ENCODE data around the gene TMEM255B. TPM values are rescaled to one million over a fixed set of nuclear protein-coding genes. Genes with fewer than 3 reads are reported as not detected.

The TMEM255B gene
- total RNA-seq, 2 experiments from 2014 or later: 0.63 to 0.91 TPM

GRCh38 chr13:113806104-113806471 lies 47.1 kb downstream of the TMEM255B start:
- DNase-seq: no peak
- ChIA-PET CTCF (no interaction called here), POLR2A (no interaction called here)
- H3K9me3 Mint-ChIP-seq: peaks cover 10% of the 10 kb centered on the region
- peaks cover 3% of the 10 kb centered on the region for H3K36me3 Mint-ChIP-seq (ENCODE audit: low read depth)
- H3K4me3 Mint-ChIP-seq: no peak overlapping the region
- no peaks in the 10 kb centered on the region for H3K4me1 Mint-ChIP-seq
- H3K27me3 Mint-ChIP-seq: no peaks in the 10 kb centered on the region
- H3K27ac Mint-ChIP-seq: no peak overlapping the region

GRCh38 chr13:113806526-113806925 lies 47.5 kb downstream of the TMEM255B start:
- no peak for DNase-seq
- H3K27ac Mint-ChIP-seq: no peak overlapping the region
- no peaks in the 10 kb centered on the region for H3K4me1 Mint-ChIP-seq
- peaks cover 3% of the 10 kb centered on the region for H3K36me3 Mint-ChIP-seq (ENCODE audit: low read depth)
- H3K4me3 Mint-ChIP-seq: no peak overlapping the region
- H3K27me3 Mint-ChIP-seq: no peaks in the 10 kb centered on the region
- POLR2A ChIA-PET: no interaction called here
- CTCF ChIA-PET: no interaction called here
- peaks cover 10% of the 10 kb centered on the region for H3K9me3 Mint-ChIP-seq

DNA sequence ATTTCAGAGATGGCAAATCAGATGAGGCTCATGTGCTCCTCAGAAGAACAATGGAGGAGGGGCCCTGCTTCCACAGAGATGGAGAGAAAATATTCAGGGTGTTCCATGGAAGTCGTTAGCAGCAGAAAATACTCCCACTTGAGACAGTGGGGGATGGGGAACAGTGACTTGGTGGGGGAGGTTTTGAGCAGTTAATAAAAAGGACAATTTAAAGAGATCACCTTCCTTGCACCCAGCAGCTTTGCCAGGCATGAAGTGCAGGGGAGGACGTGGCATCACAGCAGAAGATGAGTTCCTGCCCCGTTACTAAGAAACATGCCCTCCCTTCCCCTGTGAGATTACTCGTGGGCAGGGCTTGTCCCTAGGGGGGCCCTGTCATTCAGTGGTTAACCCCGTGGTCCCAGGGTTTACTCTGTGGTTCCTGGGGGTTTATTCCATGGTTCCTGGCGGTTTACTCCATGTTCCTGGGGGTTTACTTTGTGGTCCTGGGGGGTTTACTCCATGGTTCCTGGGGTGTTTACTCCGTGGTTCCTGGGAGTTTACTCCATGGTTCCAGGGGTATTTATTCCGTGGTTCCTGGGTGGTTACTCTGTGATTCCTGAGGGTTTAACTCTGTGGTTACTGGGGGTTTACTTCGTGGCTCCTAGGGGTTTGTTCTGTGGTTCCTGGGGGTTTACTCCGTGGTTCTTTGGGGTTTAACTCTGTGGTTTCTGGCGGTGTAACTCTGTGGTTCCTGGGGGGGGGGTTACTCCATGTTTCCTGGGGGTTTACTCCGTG lies 49.2 kb downstream of the TMEM255B start:
- CTCF ChIA-PET: no interaction called here
- H3K4me3 Mint-ChIP-seq: no peak overlapping the region
- H3K36me3 Mint-ChIP-seq (ENCODE audit: low read depth): peaks cover 3% of the 10 kb centered on the region
- peaks cover 10% of the 10 kb centered on the region for H3K9me3 Mint-ChIP-seq
- H3K27ac Mint-ChIP-seq: no peak overlapping the region
- POLR2A ChIA-PET: no interaction called here
- no peaks in the 10 kb centered on the region for H3K4me1 Mint-ChIP-seq
- H3K27me3 Mint-ChIP-seq: no peaks in the 10 kb centered on the region
- DNase-seq: no peak

GRCh38 chr13:113809934-113810333 lies 50.9 kb downstream of the TMEM255B start:
- CTCF ChIA-PET: no interaction called here
- no peak for DNase-seq
- POLR2A ChIA-PET: no interaction called here
- H3K27me3 Mint-ChIP-seq: no peaks in the 10 kb centered on the region
- H3K27ac Mint-ChIP-seq: no peak overlapping the region
- no peak overlapping the region for H3K4me3 Mint-ChIP-seq
- H3K4me1 Mint-ChIP-seq: peaks cover under 1% of the 10 kb centered on the region
- peaks cover 3% of the 10 kb centered on the region for H3K36me3 Mint-ChIP-seq (ENCODE audit: low read depth)
- peaks cover 10% of the 10 kb centered on the region for H3K9me3 Mint-ChIP-seq

- H3K27me3 Mint-ChIP-seq: no peaks in the 10 kb centered on the region
- H3K9me3 Mint-ChIP-seq: peaks cover 10% of the 10 kb centered on the region
These were observed 51.6 kb downstream of the TMEM255B start for GRCh38 chr13:113810640-113811039.

GRCh38 chr13:113811081-113811928 lies 52.3 kb downstream of the TMEM255B start:
- CTCF ChIA-PET: no interaction called here
- H3K27ac Mint-ChIP-seq: no peak overlapping the region
- POLR2A ChIA-PET: no interaction called here

More at GRCh38 chr13:113810640-113811039, 51.6 kb downstream of the TMEM255B start:
- DNase-seq: no peak
- no peak overlapping the region for H3K27ac Mint-ChIP-seq
- ChIA-PET POLR2A (no interaction called here), CTCF (no interaction called here)
- peaks cover 6% of the 10 kb centered on the region for H3K4me1 Mint-ChIP-seq
- H3K4me3 Mint-ChIP-seq: no peak overlapping the region
- peaks cover 3% of the 10 kb centered on the region for H3K36me3 Mint-ChIP-seq (ENCODE audit: low read depth)

DNA sequence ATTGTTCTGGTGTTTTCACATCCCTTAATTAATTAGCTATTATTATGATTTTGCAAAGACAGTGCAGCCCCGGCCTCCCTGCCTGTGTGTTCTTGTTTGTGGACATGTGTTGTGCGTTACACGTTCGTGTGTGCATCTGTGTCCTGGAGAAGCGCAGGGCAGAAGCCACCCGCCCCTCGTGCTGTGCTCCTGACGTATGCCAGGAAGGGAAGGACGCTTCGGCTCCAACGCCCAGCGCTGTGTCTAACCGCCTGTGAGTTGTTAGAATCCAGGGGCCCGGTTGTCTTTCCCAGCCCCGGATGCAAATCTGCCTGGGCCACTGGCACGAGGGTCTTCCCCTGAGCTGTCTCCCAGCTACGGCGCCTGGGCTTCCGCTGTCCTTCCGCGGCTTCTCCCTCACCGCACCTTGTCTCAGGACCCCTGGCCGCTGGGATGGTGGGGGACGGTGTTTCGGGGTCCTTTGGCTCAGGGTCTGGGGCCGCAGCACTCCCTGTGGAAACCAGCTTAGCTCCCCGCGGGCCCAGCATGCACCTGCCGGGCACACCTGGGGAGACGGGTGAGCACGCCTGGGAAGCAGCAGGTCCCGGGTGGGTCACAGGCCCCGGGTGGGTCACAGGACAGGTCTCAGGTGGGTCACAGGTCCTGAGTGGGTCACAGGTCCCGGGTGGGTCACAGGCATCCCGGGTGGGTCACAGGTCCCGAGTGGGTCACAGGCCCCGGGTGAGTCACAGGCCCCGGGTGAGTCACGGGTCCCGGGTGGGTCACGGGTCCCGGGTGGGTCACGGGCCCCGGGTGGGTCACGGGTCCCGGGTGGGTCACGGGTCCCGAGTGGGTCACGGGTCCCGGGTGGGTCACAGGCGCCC lies 53.4 kb downstream of the TMEM255B start:
- no peak for DNase-seq
- no peak overlapping the region for H3K27ac Mint-ChIP-seq
- peaks cover 3% of the 10 kb centered on the region for H3K36me3 Mint-ChIP-seq (ENCODE audit: low read depth)
- no peak overlapping the region for H3K4me3 Mint-ChIP-seq
- CTCF ChIA-PET: no interaction called here
- peaks cover 22% of the 10 kb centered on the region for H3K4me1 Mint-ChIP-seq
- peaks cover 10% of the 10 kb centered on the region for H3K9me3 Mint-ChIP-seq
- POLR2A ChIA-PET: no interaction called here
- H3K27me3 Mint-ChIP-seq: no peaks in the 10 kb centered on the region

More at GRCh38 chr13:113811081-113811928, 52.3 kb downstream of the TMEM255B start:
- DNase-seq: no peak
- H3K27me3 Mint-ChIP-seq: no peaks in the 10 kb centered on the region
- H3K9me3 Mint-ChIP-seq: peaks cover 10% of the 10 kb centered on the region
- no peak overlapping the region for H3K4me3 Mint-ChIP-seq
- H3K4me1 Mint-ChIP-seq: peaks cover 13% of the 10 kb centered on the region
- peaks cover 3% of the 10 kb centered on the region for H3K36me3 Mint-ChIP-seq (ENCODE audit: low read depth)

- ChIA-PET CTCF (no interaction called here), POLR2A (no interaction called here)
- H3K27ac Mint-ChIP-seq: no peak overlapping the region
These were observed 54.2 kb downstream of the TMEM255B start for GRCh38 chr13:113813070-113813748.

GRCh38 chr13:113813749-113814434 lies 54.9 kb downstream of the TMEM255B start:
- no peak for DNase-seq
- ChIA-PET POLR2A (no interaction called here), CTCF (interaction anchor here (0.6 kb wide), 1 partner anchor 154 kb away, joined by 3 read pairs; no protein-coding TSS in a partner anchor)
- H3K4me3 Mint-ChIP-seq: no peak overlapping the region
- H3K4me1 Mint-ChIP-seq: peaks cover 23% of the 10 kb centered on the region
- peaks cover 6% of the 10 kb centered on the region for H3K9me3 Mint-ChIP-seq
- no peaks in the 10 kb centered on the region for H3K27me3 Mint-ChIP-seq
- H3K27ac Mint-ChIP-seq: no peak overlapping the region
- no peaks in the 10 kb centered on the region for H3K36me3 Mint-ChIP-seq (ENCODE audit: low read depth)

More at GRCh38 chr13:113813070-113813748, 54.2 kb downstream of the TMEM255B start:
- no peak overlapping the region for H3K4me3 Mint-ChIP-seq
- H3K36me3 Mint-ChIP-seq (ENCODE audit: low read depth): no peaks in the 10 kb centered on the region
- H3K27me3 Mint-ChIP-seq: no peaks in the 10 kb centered on the region
- peaks cover 6% of the 10 kb centered on the region for H3K9me3 Mint-ChIP-seq
- no peak for DNase-seq
- H3K4me1 Mint-ChIP-seq: peaks cover 23% of the 10 kb centered on the region

GRCh38 chr13:113814435-113814821 lies 55.4 kb downstream of the TMEM255B start:
- H3K9me3 Mint-ChIP-seq: peaks cover 6% of the 10 kb centered on the region
- H3K27ac Mint-ChIP-seq: no peak overlapping the region
- no peak overlapping the region for H3K4me3 Mint-ChIP-seq
- ChIA-PET POLR2A (no interaction called here), CTCF (no interaction called here)
- no peak for DNase-seq
- no peaks in the 10 kb centered on the region for H3K27me3 Mint-ChIP-seq
- H3K4me1 Mint-ChIP-seq: peaks cover 23% of the 10 kb centered on the region
- no peaks in the 10 kb centered on the region for H3K36me3 Mint-ChIP-seq (ENCODE audit: low read depth)

- Mint-ChIP-seq H3K4me3 (peak overlapping the region; percentile 89), H3K27me3 (no peaks in the 10 kb centered on the region), H3K9me3 (peaks cover under 1% of the 10 kb centered on the region), H3K36me3 (ENCODE audit: low read depth) (no peaks in the 10 kb centered on the region), H3K27ac (peak overlapping the region; percentile 56), H3K4me1 (peaks cover 23% of the 10 kb centered on the region)
- DNase-seq: peak; percentile 39
- CTCF ChIA-PET: no interaction called here
- POLR2A ChIA-PET: no interaction called here
These were observed 56.4 kb downstream of the TMEM255B start for GRCh38 chr13:113815151-113816058.
